ENCODE measurements around the gene PSMD1. TPM values are rescaled to one million over a fixed set of nuclear protein-coding genes. Genes with fewer than 3 reads are reported as not detected.

PSMD1 gene
- total and polyA plus RNA-seq, 7 donors = 41.2 to 90.3 (median 50.7) TPM

DNA sequence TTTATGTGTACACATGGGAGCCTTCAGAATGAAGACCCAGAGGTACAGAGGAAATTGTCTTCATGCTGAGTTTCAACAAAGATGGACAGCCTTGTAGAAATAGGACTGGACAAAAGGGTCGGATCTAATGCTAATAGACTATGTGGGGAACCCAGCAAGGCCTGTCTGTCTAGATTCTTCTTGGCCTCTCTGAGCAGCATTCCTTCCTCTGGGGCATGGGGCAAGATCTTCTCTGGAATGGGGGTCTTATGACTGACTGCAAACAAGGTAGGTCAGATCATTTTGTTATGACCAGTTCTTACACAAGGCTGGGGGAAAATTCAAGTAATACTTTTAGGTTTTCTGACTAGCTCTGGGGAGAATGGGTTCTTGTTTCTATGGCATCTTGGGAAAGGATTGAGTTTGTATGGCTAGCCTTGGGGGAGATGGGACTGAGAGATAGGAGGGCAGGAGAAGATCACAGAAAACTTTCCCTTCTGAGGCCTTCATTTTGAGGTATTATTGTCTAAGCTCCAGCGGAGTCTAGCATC lies 46.4 kb upstream of the PSMD1 start:
- H3K9me3 ChIP-seq = no peaks in the 10 kb centered on the region
- no peaks in the 10 kb centered on the region for H3K4me1 ChIP-seq
- 89 to 93% methylated on average over 2 of the region's 2 CpGs for WGBS, 2 donors
- TF ChIP-seq, protein P1, sequence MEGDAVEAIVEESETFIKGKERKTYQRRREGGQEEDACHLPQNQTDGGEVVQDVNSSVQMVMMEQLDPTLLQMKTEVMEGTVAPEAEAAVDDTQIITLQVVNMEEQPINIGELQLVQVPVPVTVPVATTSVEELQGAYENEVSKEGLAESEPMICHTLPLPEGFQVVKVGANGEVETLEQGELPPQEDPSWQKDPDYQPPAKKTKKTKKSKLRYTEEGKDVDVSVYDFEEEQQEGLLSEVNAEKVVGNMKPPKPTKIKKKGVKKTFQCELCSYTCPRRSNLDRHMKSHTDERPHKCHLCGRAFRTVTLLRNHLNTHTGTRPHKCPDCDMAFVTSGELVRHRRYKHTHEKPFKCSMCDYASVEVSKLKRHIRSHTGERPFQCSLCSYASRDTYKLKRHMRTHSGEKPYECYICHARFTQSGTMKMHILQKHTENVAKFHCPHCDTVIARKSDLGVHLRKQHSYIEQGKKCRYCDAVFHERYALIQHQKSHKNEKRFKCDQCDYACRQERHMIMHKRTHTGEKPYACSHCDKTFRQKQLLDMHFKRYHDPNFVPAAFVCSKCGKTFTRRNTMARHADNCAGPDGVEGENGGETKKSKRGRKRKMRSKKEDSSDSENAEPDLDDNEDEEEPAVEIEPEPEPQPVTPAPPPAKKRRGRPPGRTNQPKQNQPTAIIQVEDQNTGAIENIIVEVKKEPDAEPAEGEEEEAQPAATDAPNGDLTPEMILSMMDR (IDR thresholded peaks at IDR 0.05) = no peak
- DNase-seq = no peak
- no peak overlapping the region for H3K27ac ChIP-seq
- H3K27me3 ChIP-seq = peaks cover 0 to 13% (median 0%) of the 10 kb centered on the region in 3 donors
- no peak overlapping the region for H3K4me3 ChIP-seq
- H3K36me3 ChIP-seq = no peaks in the 10 kb centered on the region
- intact Hi-C loops (cut with DNase I) = no loop called here

DNA sequence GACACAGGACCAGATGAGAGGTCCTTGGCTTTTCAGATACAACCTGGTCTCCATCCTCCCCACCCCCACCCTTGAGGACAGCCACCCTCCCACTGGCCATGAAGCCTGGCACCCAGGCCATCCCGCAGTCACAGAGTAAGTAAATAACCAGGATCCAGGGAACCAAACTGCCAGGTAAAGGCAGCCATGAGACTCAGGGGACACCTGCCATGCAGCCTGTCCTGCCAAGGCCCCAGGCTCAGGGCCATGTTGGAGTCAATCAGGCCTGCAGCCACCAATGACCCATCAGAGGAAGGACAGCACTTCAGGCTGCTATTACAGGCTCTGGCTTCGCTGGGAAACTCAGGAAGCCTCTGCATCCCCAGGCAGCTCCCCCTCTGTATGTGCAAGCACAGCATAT lies 45.1 kb upstream of the PSMD1 start:
- intact Hi-C loops (cut with DNase I) = no loop called here
- no peaks in the 10 kb centered on the region for H3K36me3 ChIP-seq
- WGBS, 2 donors = 34 to 63% methylated on average over 2 of the region's 2 CpGs
- peaks cover 0 to 13% (median 0%) of the 10 kb centered on the region in 3 donors for H3K27me3 ChIP-seq
- TF ChIP-seq POLR2A (IDR thresholded peaks at IDR 0.05) = no peak
- no peak for TF ChIP-seq POLR2AphosphoS5 (IDR thresholded peaks at IDR 0.05)
- TF ChIP-seq, protein P1 (IDR thresholded peaks at IDR 0.05) = no peak
- TF ChIP-seq EP300 (IDR thresholded peaks at IDR 0.05) = no peak
- H3K4me3 ChIP-seq = no peak overlapping the region
- H3K9me3 ChIP-seq = no peaks in the 10 kb centered on the region
- no peak for DNase-seq
- no peak overlapping the region for H3K27ac ChIP-seq
- no peaks in the 10 kb centered on the region for H3K4me1 ChIP-seq

DNA sequence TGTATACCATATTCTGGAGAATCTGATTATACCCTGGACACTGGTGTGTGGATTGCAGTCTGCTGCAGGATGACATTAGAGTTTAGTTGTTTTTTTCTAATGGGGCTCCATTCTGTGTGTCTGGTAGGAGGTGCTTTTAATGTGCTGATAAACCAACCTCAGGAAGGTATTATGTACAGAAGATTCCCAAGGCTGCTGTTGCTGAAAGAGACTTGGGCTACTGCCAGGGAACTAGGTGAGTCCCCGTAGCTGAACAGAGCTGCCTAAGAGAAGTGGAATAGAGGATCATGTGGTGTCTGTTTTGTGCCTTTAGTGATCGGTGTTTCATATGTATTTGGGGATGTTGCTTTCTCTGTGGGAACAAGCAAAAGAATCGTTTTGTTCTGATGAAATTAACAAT lies 44.2 kb upstream of the PSMD1 start:
- no peak for DNase-seq
- Histone ChIP-seq H3K36me3 (no peaks in the 10 kb centered on the region), H3K9me3 (no peaks in the 10 kb centered on the region), H3K27ac (no peak overlapping the region), H3K4me1 (no peaks in the 10 kb centered on the region), H3K27me3 (peaks cover 0 to 13% (median 0%) of the 10 kb centered on the region in 3 donors), H3K4me3 (no peak overlapping the region)
- intact Hi-C loops (cut with DNase I) = no loop called here
- TF ChIP-seq POLR2A (IDR thresholded peaks at IDR 0.05) (no peak), POLR2AphosphoS5 (IDR thresholded peaks at IDR 0.05) (no peak), EP300 (IDR thresholded peaks at IDR 0.05) (no peak)
- TF ChIP-seq, protein P1 (IDR thresholded peaks at IDR 0.05) = no peak
- 83 to 84% methylated on average over 3 of the region's 3 CpGs for WGBS, 2 donors

DNA sequence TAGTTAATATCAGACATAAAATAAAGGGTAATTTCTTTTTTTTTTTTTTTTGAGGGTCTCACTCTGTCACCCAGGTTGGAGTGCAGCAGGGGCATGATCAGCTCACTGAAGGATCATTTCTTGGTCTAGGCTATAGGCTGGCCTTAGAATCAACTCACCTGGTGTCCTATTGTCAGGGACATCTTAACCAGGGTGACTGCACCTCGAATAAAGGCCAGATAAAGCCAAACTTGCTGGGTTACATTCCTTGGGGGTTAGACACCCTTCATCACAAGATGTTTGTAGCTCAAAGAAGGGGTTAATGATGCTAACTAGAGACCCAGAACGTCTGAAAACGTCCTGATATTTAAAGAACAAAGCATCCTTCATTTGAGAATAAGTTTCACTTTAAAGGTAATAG lies 42.8 kb upstream of the PSMD1 start:
- no peak for TF ChIP-seq EP300 (IDR thresholded peaks at IDR 0.05)
- no peak for TF ChIP-seq POLR2AphosphoS5 (IDR thresholded peaks at IDR 0.05)
- TF ChIP-seq, protein P1 (IDR thresholded peaks at IDR 0.05) = no peak
- TF ChIP-seq POLR2A (IDR thresholded peaks at IDR 0.05) = no peak
- Histone ChIP-seq H3K36me3 (no peaks in the 10 kb centered on the region), H3K9me3 (no peaks in the 10 kb centered on the region), H3K27me3 (peaks cover 0 to 13% (median 0%) of the 10 kb centered on the region in 3 donors), H3K4me3 (no peak overlapping the region), H3K27ac (no peak overlapping the region), H3K4me1 (no peaks in the 10 kb centered on the region)
- DNase-seq = no peak
- intact Hi-C loops (cut with DNase I) = no loop called here
- 30 to 35% methylated on average over 3 of the region's 3 CpGs for WGBS, 2 donors

DNA sequence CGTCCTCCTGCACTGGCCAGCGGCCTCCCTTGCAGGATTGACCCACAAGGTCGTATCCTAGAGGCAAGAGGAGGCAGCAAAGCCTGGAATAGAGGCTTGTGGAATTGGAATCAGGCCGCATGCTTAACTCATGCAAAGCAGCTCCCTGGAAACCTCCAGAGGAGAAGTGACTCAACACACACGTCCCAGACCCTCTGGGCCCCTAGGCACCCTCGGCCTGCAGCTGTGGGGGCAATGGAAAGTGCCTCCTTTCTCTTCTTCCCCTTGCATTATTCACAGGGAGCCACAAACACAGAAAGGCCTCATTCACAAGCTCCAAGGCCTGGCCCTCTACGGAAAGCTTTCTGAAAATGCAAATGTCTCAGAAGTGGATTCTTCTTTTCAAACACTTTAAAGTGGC lies 41.2 kb upstream of the PSMD1 start:
- peaks cover 0 to 13% (median 0%) of the 10 kb centered on the region in 3 donors for H3K27me3 ChIP-seq
- H3K9me3 ChIP-seq = no peaks in the 10 kb centered on the region
- H3K36me3 ChIP-seq = no peaks in the 10 kb centered on the region
- H3K27ac ChIP-seq = no peak overlapping the region
- no peaks in the 10 kb centered on the region for H3K4me1 ChIP-seq
- WGBS, 2 donors = 83% methylated on average over 7 of the region's 7 CpGs
- TF ChIP-seq POLR2A (IDR thresholded peaks at IDR 0.05) = no peak
- TF ChIP-seq POLR2AphosphoS5 (IDR thresholded peaks at IDR 0.05) = no peak
- TF ChIP-seq, protein P1 (IDR thresholded peaks at IDR 0.05) = no peak
- no peak for TF ChIP-seq EP300 (IDR thresholded peaks at IDR 0.05)
- intact Hi-C loops (cut with DNase I) = no loop called here
- H3K4me3 ChIP-seq = no peak overlapping the region
- no peak for DNase-seq
